VCaP (cell line): ENCODE results near the gene CHST15.
A peak's percentile ranks its signal among the peaks of the same experiment; 100 is the strongest.

Source experiments
- H3K27ac ChIP-seq: fragments of 450-650 bp; 2 replicates; pipeline ENCODE4 v1.5.1; 2017
- CTCF ChIP-seq: fragments of 450-650 bp; conservative IDR thresholded peaks from 2 replicates; pipeline ENCODE4 v1.5.1; 2017; ENCODE audit warnings: mild to moderate bottlenecking, moderate library complexity

Gene CHST15

DNA sequence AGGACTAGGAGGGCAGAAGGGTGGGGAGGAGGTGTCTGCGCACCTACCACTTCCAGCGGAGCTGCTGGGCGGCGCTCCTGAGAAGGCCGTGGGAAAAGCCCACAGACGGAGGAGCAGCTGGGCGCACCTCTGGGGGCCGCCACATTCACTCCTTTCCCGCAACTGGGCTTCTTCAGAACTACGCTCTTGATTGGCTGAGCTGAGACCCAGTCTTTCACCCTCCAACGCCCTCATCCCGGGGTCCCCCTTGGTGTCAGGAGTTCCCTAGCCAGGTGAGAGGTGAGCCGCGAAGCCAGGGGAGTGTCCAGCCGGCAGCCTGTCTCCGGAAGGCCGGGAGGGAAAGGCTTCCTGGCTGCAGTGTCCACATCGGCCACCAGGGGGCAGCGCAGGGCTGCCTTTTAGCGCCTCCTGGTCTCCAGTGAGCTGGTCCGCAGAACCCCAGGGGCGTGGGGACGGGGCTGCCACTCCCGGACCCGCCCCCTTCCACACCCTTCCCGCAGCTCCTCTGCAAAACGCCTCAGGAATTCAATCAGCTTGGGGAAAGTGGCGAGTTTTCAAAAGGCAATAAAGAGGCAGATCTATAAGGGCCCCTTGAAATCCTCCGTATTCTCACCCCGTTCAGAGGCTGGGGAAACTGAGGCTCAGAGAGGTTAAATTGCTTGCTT is 98.8 kb downstream of the CHST15 start:
- peak; percentile 88 for TF ChIP-seq CTCF
- no peak overlapping the region for H3K27ac ChIP-seq

DNA sequence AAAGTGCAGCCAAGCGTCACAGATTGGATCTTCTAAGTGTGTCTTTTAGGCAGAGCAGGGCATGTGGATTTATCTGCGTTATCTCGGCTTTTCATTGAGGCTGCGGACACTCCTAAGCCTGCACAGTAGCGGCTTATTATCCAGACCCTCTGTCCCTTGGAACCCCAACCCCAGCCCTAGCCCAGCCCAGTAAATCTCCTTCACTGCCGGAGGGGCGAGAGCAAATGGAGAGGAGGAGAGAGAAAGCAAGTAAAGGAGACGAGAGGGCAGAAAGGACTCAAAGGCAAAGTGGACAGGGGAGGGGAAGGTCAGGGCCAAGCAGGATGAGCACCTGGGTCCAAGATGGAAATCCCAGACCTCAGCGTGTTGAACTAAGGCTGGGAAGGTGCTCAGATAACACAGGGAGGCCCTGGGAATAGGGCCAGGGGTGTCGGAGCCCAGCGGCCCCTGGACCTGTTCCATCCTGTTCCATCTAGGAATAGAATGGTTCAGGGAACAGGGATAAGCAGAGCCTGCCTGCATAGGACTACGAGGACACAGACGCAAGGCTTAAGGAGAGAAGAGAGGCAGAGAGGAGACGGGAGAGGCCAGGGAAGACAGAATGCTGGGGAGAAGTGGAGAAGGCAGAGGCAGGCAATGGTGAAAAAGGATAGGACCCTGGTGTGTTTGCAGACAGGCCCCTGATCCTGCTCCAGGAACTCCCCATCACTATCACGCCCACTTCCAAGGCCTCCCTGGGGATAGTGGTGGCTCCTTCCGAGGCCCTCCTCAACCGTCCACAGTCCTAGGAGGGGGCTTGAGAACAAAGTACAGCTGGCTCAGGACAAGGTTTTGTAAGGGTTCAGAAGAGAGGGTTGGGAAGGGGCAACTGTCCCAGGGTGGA is 99.6 kb downstream of the CHST15 start:
- H3K27ac ChIP-seq, result no peak overlapping the region
- TF ChIP-seq CTCF, result no peak

DNA sequence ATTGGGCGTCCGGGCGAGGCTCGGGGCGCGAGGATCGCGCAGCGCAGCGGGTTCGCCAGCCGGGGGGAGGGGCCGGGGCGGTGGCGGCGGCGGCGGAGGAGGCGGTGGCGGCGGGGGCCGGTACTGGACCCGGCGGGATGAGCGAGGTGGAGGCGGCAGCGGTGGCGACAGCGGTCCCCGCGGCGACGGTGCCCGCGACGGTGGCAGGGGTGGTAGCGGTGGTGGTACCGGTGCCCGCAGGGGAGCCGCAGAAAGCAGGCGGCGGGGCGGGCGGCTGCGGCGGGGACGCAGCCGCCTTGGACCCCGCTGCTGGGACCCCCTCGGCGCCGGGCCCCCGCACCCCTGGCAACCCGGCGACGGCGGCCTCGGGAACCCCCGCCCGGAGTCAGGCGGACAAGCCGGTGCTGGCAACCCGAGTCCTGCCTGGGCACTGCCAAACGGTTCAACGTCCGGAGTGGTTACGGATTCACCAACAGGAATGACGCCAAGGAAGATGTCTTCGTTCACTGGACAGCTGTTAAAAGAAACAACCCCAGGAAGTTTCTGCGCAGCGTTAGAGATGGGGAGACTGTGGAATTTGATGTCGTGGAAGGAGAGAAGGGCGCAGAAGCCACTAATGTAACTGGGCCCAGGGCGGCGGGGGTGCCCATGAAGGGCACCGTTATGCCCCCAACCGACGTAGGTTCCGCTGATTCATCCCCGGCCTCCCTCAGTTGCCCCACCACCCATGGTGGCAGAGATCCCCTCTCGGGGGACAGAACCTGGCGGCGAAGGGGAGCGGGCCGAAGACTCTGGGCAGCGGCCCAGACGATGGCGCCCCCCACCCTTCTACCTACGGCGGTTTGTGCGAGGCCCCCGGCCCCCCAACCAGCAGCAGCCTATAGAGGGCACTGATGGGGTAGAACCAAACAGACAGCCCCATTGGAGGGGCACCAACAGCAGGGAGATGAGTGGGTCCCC is 101.5 kb downstream of the CHST15 start:
- H3K27ac ChIP-seq, result no peak overlapping the region
- TF ChIP-seq CTCF, result no peak

DNA sequence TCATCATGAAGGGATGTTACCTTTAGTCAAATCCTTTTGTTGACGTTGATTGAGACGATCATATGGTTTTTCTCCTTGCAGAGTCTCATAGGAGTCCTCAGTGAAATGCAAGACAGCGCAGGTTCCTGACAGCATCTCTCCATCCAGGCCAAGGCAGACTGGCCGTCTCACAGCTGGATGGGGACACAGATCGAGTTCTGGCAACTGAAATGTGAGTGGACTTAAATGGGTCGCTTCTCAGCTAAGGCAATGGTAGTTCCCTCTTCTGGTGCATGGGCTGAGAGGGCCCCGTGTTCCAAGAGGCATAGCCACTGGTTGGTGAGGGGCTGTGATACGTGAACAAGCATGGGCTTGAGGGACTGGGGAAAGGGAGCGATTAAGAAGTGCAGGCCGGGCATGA is 102.5 kb downstream of the CHST15 start:
- no peak overlapping the region for H3K27ac ChIP-seq
- TF ChIP-seq CTCF, result no peak

GRCh38 chr10:123988694-123989093 is 104.7 kb downstream of the CHST15 start:
- TF ChIP-seq CTCF, result no peak
- H3K27ac ChIP-seq, result no peak overlapping the region

- TF ChIP-seq CTCF, result no peak
- no peak overlapping the region for H3K27ac ChIP-seq
Measured at GRCh38 chr10:123986736-123987135, 106.7 kb downstream of the CHST15 start.

- no peak for TF ChIP-seq CTCF
- no peak overlapping the region for H3K27ac ChIP-seq
Measured at GRCh38 chr10:123974406-123974805, 119.0 kb downstream of the CHST15 start.
